Fibroblast of mammary gland (primary cell): ENCODE data around the gene FXYD1.
"Not testable (repeated sequence)": the region's sequence is repeated elsewhere in the genome, so short reads cannot be mapped to it uniquely, and the experiment has no call there.

ENCODE experiments used
- DNase-seq: peaks from one replicate; pipeline ENCODE4 v3.0.0-alpha.2; 2010; ENCODE audit warnings: low read depth
- H3K4me3 ChIP-seq: 2 replicates; pipeline ENCODE4 v1.5.1; 2011; ENCODE audit warnings: low read depth, mild to moderate bottlenecking, low read length, moderate library complexity; ENCODE audit not compliant: control insufficient read depth
- CTCF ChIP-seq: conservative IDR thresholded peaks from 2 replicates; pipeline ENCODE4 v1.5.1; 2011; ENCODE audit warnings: low read depth, low read length, inconsistent platforms; ENCODE audit not compliant: control insufficient read depth, insufficient read depth

Gene FXYD1

GRCh38 chr19:35125749-35126623 is 12.6 kb upstream of the FXYD1 start:
- no peak for TF ChIP-seq CTCF

GRCh38 chr19:35126624-35126959 is 12.0 kb upstream of the FXYD1 start:
- H3K4me3 ChIP-seq: no peak overlapping the region
- DNase-seq: no peak
- TF ChIP-seq CTCF: no peak

More at GRCh38 chr19:35125749-35126623, 12.6 kb upstream of the FXYD1 start:
- no peak overlapping the region for H3K4me3 ChIP-seq
- DNase-seq: no peak

GRCh38 chr19:35127871-35128270 is 10.8 kb upstream of the FXYD1 start:
- DNase-seq: no peak
- H3K4me3 ChIP-seq: no peak overlapping the region
- TF ChIP-seq CTCF: no peak

GRCh38 chr19:35128398-35129057 is 10.1 kb upstream of the FXYD1 start:
- no peak for DNase-seq
- H3K4me3 ChIP-seq: no peak overlapping the region
- TF ChIP-seq CTCF: no peak

GRCh38 chr19:35129724-35130274 is 8.8 kb upstream of the FXYD1 start:
- DNase-seq, H3K4me3 ChIP-seq: not testable (repeated sequence)

GRCh38 chr19:35130761-35131720 is 7.6 kb upstream of the FXYD1 start:
- DNase-seq: peak; percentile 30
- H3K4me3 ChIP-seq: no peak overlapping the region
- no peak for TF ChIP-seq CTCF
